Upper lobe of left lung (tissue), 6 donors: ENCODE measurements around the gene CREBL2. TPM values are rescaled to one million over a fixed set of nuclear protein-coding genes. Genes with fewer than 3 reads are reported as not detected.

Source experiments
- ATAC-seq, 2 donors: fragments of 200-7000 bp; cut with Tn5 transposase; one replicate each; pipeline ENCODE4 v1.9.1; 2022; ENCODE audit warnings: mild to moderate bottlenecking in 2 of 2, moderate library complexity in 2 of 2; ENCODE audit not compliant: low FRiP score in 2 of 2
- DNase-seq, 2 donors: peaks; one replicate each; pipeline ENCODE4 v3.0.0-alpha.2; 2019 to 2020
- H3K27ac ChIP-seq, 4 donors: fragments of 200-600 bp; sonication (generic); one replicate each; pipeline ENCODE4 v1.5.1; 2016 to 2019
- H3K27me3 ChIP-seq, 4 donors: fragments of 200-600 bp; sonication (generic); one replicate each; pipeline ENCODE4 v1.5.1; 2017 to 2019
- H3K36me3 ChIP-seq, 4 donors: fragments of 200-600 bp; sonication (generic); one replicate each; pipeline ENCODE4 v1.5.1; 2016 to 2019
- H3K4me1 ChIP-seq, 4 donors: fragments of 200-600 bp; sonication (generic); one replicate each; pipeline ENCODE4 v1.5.1; 2018 to 2019
- H3K4me3 ChIP-seq, 4 donors: fragments of 200-600 bp; sonication (generic); one replicate each; pipeline ENCODE4 v1.5.1; 2017 to 2019; ENCODE audit warnings: mild to moderate bottlenecking in 2 of 4, moderate library complexity in 1 of 4
- H3K9me3 ChIP-seq, 4 donors: fragments of 200-600 bp; sonication (generic); one replicate each; pipeline ENCODE4 v1.5.1; 2018 to 2019
- EP300 ChIP-seq, 4 donors: sonication (generic); formaldehyde crosslinking; IDR thresholded peaks; one replicate each; pipeline ENCODE4 v1.5.1; 2017; ENCODE audit warnings: antibody characterized with exemption in 4 of 4, control low read depth in 2 of 4
- POLR2A ChIP-seq, 4 donors: fragments of 450-650 bp; IDR thresholded peaks; one replicate each; pipeline ENCODE4 v1.5.1; 2016 to 2017; ENCODE audit warnings: antibody characterized with exemption in 4 of 4, mild to moderate bottlenecking in 2 of 4
- POLR2AphosphoS5 ChIP-seq, 2 donors: sonication (generic); formaldehyde crosslinking; IDR thresholded peaks; one replicate each; pipeline ENCODE4 v1.5.1; 2017; ENCODE audit warnings: antibody characterized with exemption in 2 of 2
- WGBS, 2 donors: methylation state at CpG; one replicate each; pipeline ENCODE4 v1.1.5; 2017 to 2018; 5-methylcytosine and 5-hydroxymethylcytosine counted together
- total RNA-seq, 6 donors: library from RNA; depleted of rRNA in 4 of 6; stranded (reverse); fragments of >200 nt in 4 of 6; gene quantifications; one replicate each; pipeline versions ENCODE4 v1.1.0 to v1.2.1, GENCODE V29; 2016 to 2021
- TF ChIP-seq, protein P1 (sequence below), 6 experiments: fragments of 450-650 bp in 4 of 6; fragments of 200-600 bp in 2 of 6; sonication (generic) in 2 of 6; IDR thresholded peaks; one replicate each; pipeline ENCODE4 v1.5.1; 2016 to 2019; ENCODE audit warnings: antibody characterized with exemption in 6 of 6
- donor health status: DM: no; HTN: no; CAD: no; lungs with moderate emphysema.
- donor health status: DM: no; HTN: yes; CAD: no; lungs with severe emphysema.

CREBL2 gene
- total RNA-seq, 6 donors from 2014 or later: 40.1 to 74.2 (median 48.2) TPM

- Histone ChIP-seq H3K9me3 (no peaks in the 10 kb centered on the region), H3K4me1 (peaks cover 0 to 5% (median 4%) of the 10 kb centered on the region in 4 donors), H3K27ac (no peak overlapping the region), H3K36me3 (no peaks in the 10 kb centered on the region), H3K4me3 (no peak overlapping the region), H3K27me3 (no peaks in the 10 kb centered on the region)
- DNase-seq: no peak
- ATAC-seq: no peak
- WGBS, 2 donors: 88 to 90% methylated on average over 2 of the region's 2 CpGs
- TF ChIP-seq, protein P1, sequence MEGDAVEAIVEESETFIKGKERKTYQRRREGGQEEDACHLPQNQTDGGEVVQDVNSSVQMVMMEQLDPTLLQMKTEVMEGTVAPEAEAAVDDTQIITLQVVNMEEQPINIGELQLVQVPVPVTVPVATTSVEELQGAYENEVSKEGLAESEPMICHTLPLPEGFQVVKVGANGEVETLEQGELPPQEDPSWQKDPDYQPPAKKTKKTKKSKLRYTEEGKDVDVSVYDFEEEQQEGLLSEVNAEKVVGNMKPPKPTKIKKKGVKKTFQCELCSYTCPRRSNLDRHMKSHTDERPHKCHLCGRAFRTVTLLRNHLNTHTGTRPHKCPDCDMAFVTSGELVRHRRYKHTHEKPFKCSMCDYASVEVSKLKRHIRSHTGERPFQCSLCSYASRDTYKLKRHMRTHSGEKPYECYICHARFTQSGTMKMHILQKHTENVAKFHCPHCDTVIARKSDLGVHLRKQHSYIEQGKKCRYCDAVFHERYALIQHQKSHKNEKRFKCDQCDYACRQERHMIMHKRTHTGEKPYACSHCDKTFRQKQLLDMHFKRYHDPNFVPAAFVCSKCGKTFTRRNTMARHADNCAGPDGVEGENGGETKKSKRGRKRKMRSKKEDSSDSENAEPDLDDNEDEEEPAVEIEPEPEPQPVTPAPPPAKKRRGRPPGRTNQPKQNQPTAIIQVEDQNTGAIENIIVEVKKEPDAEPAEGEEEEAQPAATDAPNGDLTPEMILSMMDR (IDR thresholded peaks at IDR 0.05): no peak
- TF ChIP-seq POLR2AphosphoS5 (IDR thresholded peaks at IDR 0.05) (no peak), EP300 (IDR thresholded peaks at IDR 0.05) (no peak), POLR2A (IDR thresholded peaks at IDR 0.05) (no peak)
Observed at GRCh38 chr12:12691549-12691948, 79.9 kb downstream of the CREBL2 start.

- DNase-seq (no peak), ATAC-seq (no peak)
- Histone ChIP-seq H3K9me3 (no peaks in the 10 kb centered on the region), H3K4me3 (no peak overlapping the region), H3K36me3 (no peaks in the 10 kb centered on the region), H3K4me1 (peaks cover 5 to 13% (median 11%) of the 10 kb centered on the region in 4 donors), H3K27me3 (no peaks in the 10 kb centered on the region), H3K27ac (no peak overlapping the region)
- TF ChIP-seq POLR2AphosphoS5 (IDR thresholded peaks at IDR 0.05) (no peak), POLR2A (IDR thresholded peaks at IDR 0.05) (no peak), EP300 (IDR thresholded peaks at IDR 0.05) (no peak)
- TF ChIP-seq, protein P1 (IDR thresholded peaks at IDR 0.05): no peak
- WGBS, 2 donors: 68 to 73% methylated on average over 3 of the region's 3 CpGs
Observed at GRCh38 chr12:12693111-12693671, 81.5 kb downstream of the CREBL2 start.

Other genes starting within 250 kb of the CREBL2 start
- gene DUSP16, start 49.0 kb upstream of the CREBL2 start, total RNA-seq: 10 to 100 TPM; 23.7 to 51.6 (median 41.7) TPM
- not detected for gene GPR19, start 84.3 kb downstream of the CREBL2 start, total RNA-seq
- gene CDKN1B, start 105.5 kb downstream of the CREBL2 start, total RNA-seq: 10 to 100 TPM; 42.1 to 85.5 (median 72.3) TPM
- gene APOLD1, start 173.8 kb downstream of the CREBL2 start, total RNA-seq: 10 to 100 TPM in 5 of 6 donors, 1 to 10 TPM in 1; 8.5 to 36.5 (median 15.6) TPM
- gene DDX47, start 201.5 kb downstream of the CREBL2 start, total RNA-seq: 10 to 100 TPM; 34.0 to 64.0 (median 45.2) TPM